K562 (cell line): ENCODE measurements around the gene IL17RC. TPM values are rescaled to one million over a fixed set of nuclear protein-coding genes. Genes with fewer than 3 reads are reported as not detected.

ENCODE experiments used
- ADNP ChIP-seq: fragments of 200-800 bp; sonication (Bioruptor generic); IDR thresholded peaks from 2 replicates; pipeline ENCODE4 v1.6.1; 2016; ENCODE audit warnings: missing genetic modification characterization, missing compliant biosample characterization
- ARNT ChIP-seq, 2 experiments: fragments of 450-650 bp; IDR thresholded peaks; 2 replicates each; pipeline ENCODE4 v1.6.1; 2016; ENCODE audit warnings: mild to moderate bottlenecking in 1 of 2
- CBFA2T3 ChIP-seq: fragments of 450-650 bp; IDR thresholded peaks from 2 replicates; pipeline ENCODE4 v1.6.1; 2017
- ELF2 ChIP-seq: fragments of 250-450 bp; sonication (Bioruptor Pico); IDR thresholded peaks from 2 replicates; pipeline ENCODE4 v1.5.0; 2021; ENCODE audit warnings: mild to moderate bottlenecking
- NBN ChIP-seq: fragments of 450-650 bp; IDR thresholded peaks from 2 replicates; pipeline ENCODE4 v1.6.1; 2016; ENCODE audit warnings: low read depth, mild to moderate bottlenecking
- RFX7 ChIP-seq: fragments of 250-450 bp; sonication (Bioruptor Pico); IDR thresholded peaks from 2 replicates; pipeline ENCODE4 v1.5.1; 2021; ENCODE audit warnings: mild to moderate bottlenecking
- SP2 ChIP-seq: IDR thresholded peaks from 2 replicates; pipeline ENCODE4 v1.6.1; 2011; ENCODE audit warnings: mild to moderate bottlenecking, low read depth, low read length, moderate library complexity; ENCODE audit not compliant: poor library complexity, severe bottlenecking; ENCODE audit errors: extremely low read depth
- STAT5A ChIP-seq: IDR thresholded peaks from 2 replicates; pipeline ENCODE4 v1.6.1; 2012; ENCODE audit warnings: low read length, inconsistent platforms, borderline replicate concordance
- TAL1 ChIP-seq: fragments of 450-650 bp; IDR thresholded peaks from 2 replicates; pipeline ENCODE4 v1.6.1; 2016; ENCODE audit warnings: mild to moderate bottlenecking
- ZFP1 ChIP-seq: fragments of 450-650 bp; formaldehyde crosslinking; IDR thresholded peaks from 2 replicates; pipeline ENCODE4 v1.4.0; 2020; ENCODE audit warnings: mild to moderate bottlenecking, mixed read lengths
- ZNF140 ChIP-seq: fragments of 250-450 bp; sonication (Bioruptor Pico); IDR thresholded peaks from 2 replicates; pipeline ENCODE4 v1.8.0; 2021; ENCODE audit warnings: moderate library complexity, mild to moderate bottlenecking, inconsistent platforms
- polyA plus RNA-seq, 8 experiments: library from polyadenylated mRNA; depleted of rRNA in 4 of 8; stranded (reverse) in 5 of 8; unstranded in 3 of 8; fragments of >200 nt; fragmentation: Nextera tagmentation in 2 of 8; fragmentation: Illumina TruSeq in 1 of 8; extraction: Ambion mirVana in 2 of 8; extraction: Trizol in 1 of 8; gene quantifications; 2 replicates each; pipeline versions ENCODE4 v1.2.1 to v1.2.3, GENCODE V29; 2011 to 2014; ENCODE audit warnings: inconsistent platforms in 1 of 8, missing spikeins in 1 of 8
- total RNA-seq, 7 experiments: library from RNA; depleted of rRNA in 6 of 7; stranded (reverse); fragments of >200 nt in 6 of 7; fragmentation: Illumina TruSeq in 2 of 7; extraction: Trizol in 2 of 7; gene quantifications; 2 replicates each; pipeline versions ENCODE4 v1.2.1 to v1.2.3, GENCODE V29; 2011 to 2021; ENCODE audit warnings: low replicate concordance in 1 of 7
- TF ChIP-seq, protein P1 (sequence below): fragments of 250-450 bp; sonication (Bioruptor Pico); IDR thresholded peaks from 2 replicates; pipeline ENCODE4 v1.8.0; 2021; ENCODE audit warnings: mild to moderate bottlenecking, moderate library complexity
- TF ChIP-seq, protein P2 (sequence below): fragments of 450-650 bp; conservative IDR thresholded peaks from 2 replicates; pipeline ENCODE4 v1.6.1; 2016; ENCODE audit warnings: missing genetic modification characterization, low read depth, mild to moderate bottlenecking, missing compliant biosample characterization, moderate library complexity
- TF ChIP-seq, protein P3 (sequence below), 2 experiments: fragments of 450-650 bp in 1 of 2; sonication (generic) in 1 of 2; formaldehyde crosslinking in 1 of 2; IDR thresholded peaks in 1 of 2; conservative IDR thresholded peaks in 1 of 2; 2 replicates each; pipeline versions ENCODE4 v1.6.1 to v1.8.1; 2016 to 2023; ENCODE audit warnings: mild to moderate bottlenecking in 2 of 2, moderate library complexity in 2 of 2, inconsistent platforms in 1 of 2, missing genetic modification reagents in 1 of 2

Gene IL17RC
- total and polyA plus RNA-seq, 9 of the 15 experiments (the other 6 are each of a cell fraction or from before 2014, with no cell fraction given) = 0.15 to 11.4 (median 7.1) TPM; not detected in 1

DNA sequence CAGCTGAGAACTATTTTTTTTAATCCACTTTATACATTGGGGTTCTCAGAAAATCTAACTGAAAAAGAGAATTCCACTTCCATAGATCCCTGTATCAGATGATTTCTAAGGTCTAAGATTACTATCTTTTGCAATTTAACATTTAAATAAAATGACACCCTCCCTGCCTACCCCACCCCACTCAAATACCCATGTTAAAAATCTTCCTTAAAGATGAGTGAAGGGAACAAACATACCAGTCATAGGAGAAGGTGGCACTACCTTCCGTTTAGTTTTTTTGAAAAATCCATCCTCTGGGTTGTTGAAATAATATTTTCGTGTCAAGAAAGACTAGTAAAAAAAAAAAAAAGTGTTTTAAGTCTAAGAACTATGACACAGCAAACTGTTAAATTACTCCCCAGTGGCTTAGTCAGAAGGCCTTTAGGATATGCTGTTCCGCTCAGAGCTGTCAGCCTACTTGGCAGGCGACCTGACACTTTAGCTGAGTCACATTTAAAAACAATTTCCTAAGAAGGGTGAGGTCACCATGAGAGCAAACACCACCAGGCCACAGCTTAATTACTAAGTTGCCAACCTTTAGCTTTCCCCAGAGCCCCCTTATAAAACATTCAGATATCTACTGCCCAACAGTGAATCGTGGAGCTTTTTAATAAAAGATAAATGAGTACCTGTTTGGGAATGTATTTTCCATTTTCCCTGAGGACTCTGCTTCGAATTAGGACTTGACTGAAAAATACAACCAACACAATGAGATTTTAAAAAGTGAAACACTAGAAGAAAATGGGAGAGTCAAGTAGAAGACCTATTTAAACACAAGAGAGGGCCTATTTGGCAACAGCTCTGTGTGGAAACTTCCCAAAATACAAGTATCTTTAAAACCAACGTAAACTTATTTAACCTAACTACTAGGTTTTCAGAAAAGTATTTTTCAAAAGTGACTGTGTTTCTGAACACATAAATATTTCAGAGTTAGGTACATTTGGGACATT is 60.1 kb downstream of the IL17RC start (continued):
- TF ChIP-seq, protein P1, sequence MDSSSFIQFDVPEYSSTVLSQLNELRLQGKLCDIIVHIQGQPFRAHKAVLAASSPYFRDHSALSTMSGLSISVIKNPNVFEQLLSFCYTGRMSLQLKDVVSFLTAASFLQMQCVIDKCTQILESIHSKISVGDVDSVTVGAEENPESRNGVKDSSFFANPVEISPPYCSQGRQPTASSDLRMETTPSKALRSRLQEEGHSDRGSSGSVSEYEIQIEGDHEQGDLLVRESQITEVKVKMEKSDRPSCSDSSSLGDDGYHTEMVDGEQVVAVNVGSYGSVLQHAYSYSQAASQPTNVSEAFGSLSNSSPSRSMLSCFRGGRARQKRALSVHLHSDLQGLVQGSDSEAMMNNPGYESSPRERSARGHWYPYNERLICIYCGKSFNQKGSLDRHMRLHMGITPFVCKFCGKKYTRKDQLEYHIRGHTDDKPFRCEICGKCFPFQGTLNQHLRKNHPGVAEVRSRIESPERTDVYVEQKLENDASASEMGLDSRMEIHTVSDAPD = 0 out of 2 replicates have a peak, but pooled peaks have one; percentile 59
- TF ChIP-seq RFX7 (CRISPR knock-in tag) (no peak), NBN (peak; percentile 86; the same call in 1 of the 2 replicates), SP2 (no peak), ADNP (0 out of 2 replicates have a peak, but pooled peaks have one; percentile 12), ARNT (IDR thresholded peaks at IDR 0.05) (peak; percentile 19 to 90; a peak in 2 of 4 replicates), CBFA2T3 (peak; percentile 70), ZNF140 (0 out of 2 replicates have a peak, but pooled peaks have one; percentile 54), TAL1 (peak; percentile 52; the same call in 1 of the 2 replicates), ELF2 (CRISPR knock-in tag) (no peak), STAT5A (peak; percentile 63; the same call in 1 of the 2 replicates), ZFP1 (CRISPR knock-in tag) (no peak)
- TF ChIP-seq, protein P2, sequence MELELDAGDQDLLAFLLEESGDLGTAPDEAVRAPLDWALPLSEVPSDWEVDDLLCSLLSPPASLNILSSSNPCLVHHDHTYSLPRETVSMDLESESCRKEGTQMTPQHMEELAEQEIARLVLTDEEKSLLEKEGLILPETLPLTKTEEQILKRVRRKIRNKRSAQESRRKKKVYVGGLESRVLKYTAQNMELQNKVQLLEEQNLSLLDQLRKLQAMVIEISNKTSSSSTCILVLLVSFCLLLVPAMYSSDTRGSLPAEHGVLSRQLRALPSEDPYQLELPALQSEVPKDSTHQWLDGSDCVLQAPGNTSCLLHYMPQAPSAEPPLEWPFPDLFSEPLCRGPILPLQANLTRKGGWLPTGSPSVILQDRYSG = peak; percentile 94
- TF ChIP-seq, protein P3, sequence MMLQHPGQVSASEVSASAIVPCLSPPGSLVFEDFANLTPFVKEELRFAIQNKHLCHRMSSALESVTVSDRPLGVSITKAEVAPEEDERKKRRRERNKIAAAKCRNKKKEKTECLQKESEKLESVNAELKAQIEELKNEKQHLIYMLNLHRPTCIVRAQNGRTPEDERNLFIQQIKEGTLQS (IDR thresholded peaks at IDR 0.05) = peak; percentile 99
- TF ChIP-seq, protein P3 (CRISPR knock-in tag; conservative IDR thresholded peaks at IDR 0.05) = peak; percentile 96
